Muscle layer of colon (tissue), 2 donors: ENCODE measurements around the gene PSMG1.

Source experiments
- H3K27ac ChIP-seq: one replicate; pipeline ENCODE4 v1.7.0; 2013; ENCODE audit warnings: low read depth, mild to moderate bottlenecking, low read length, moderate library complexity
- H3K27me3 ChIP-seq, 2 donors: one replicate each; pipeline ENCODE4 v1.7.0; 2013; ENCODE audit warnings: low read length in 2 of 2, mild to moderate bottlenecking in 2 of 2; ENCODE audit not compliant: insufficient read depth in 2 of 2, control insufficient read depth in 1 of 2
- H3K36me3 ChIP-seq: one replicate; pipeline ENCODE4 v1.7.0; 2013; ENCODE audit warnings: mild to moderate bottlenecking, low read length; ENCODE audit not compliant: insufficient read depth
- H3K4me1 ChIP-seq: one replicate; pipeline ENCODE4 v1.7.0; 2013; ENCODE audit warnings: mild to moderate bottlenecking, low read length; ENCODE audit not compliant: insufficient read depth
- H3K4me3 ChIP-seq, 2 donors: one replicate each; pipeline ENCODE4 v1.7.0; 2013; ENCODE audit warnings: low read length in 2 of 2, low read depth in 1 of 2, mild to moderate bottlenecking in 1 of 2, moderate library complexity in 1 of 2
- H3K9ac ChIP-seq: one replicate; pipeline ENCODE4 v1.7.0; 2013; ENCODE audit warnings: low read length
- H3K9me3 ChIP-seq: one replicate; pipeline ENCODE4 v1.7.0; 2013; ENCODE audit warnings: mild to moderate bottlenecking, low read length
- donor health status: abdominal sarcoma.
- donor health status: Adenocarcinoma of cecum.

PSMG1 gene

GRCh38 chr21:39132248-39132647 lies 51.0 kb downstream of the PSMG1 start:
- Histone ChIP-seq H3K9me3 (no peaks in the 10 kb centered on the region), H3K36me3 (no peaks in the 10 kb centered on the region), H3K9ac (no peak overlapping the region), H3K27ac (no peak overlapping the region), H3K4me3 (no peak overlapping the region), H3K4me1 (no peaks in the 10 kb centered on the region), H3K27me3 (no peaks in the 10 kb centered on the region)

- Histone ChIP-seq H3K27me3 (no peaks in the 10 kb centered on the region), H3K4me1 (no peaks in the 10 kb centered on the region), H3K36me3 (no peaks in the 10 kb centered on the region), H3K27ac (no peak overlapping the region), H3K9me3 (no peaks in the 10 kb centered on the region), H3K4me3 (no peak overlapping the region), H3K9ac (no peak overlapping the region)
Measured at GRCh38 chr21:39131791-39132190, 51.5 kb downstream of the PSMG1 start.

- Histone ChIP-seq H3K9ac (no peak overlapping the region), H3K27me3 (no peaks in the 10 kb centered on the region), H3K27ac (no peak overlapping the region), H3K4me1 (peaks cover 12% of the 10 kb centered on the region), H3K4me3 (no peak overlapping the region), H3K9me3 (no peaks in the 10 kb centered on the region), H3K36me3 (no peaks in the 10 kb centered on the region)
Measured at GRCh38 chr21:39127506-39127905, 55.7 kb downstream of the PSMG1 start.

GRCh38 chr21:39126486-39126806 lies 56.8 kb downstream of the PSMG1 start:
- H3K9me3 ChIP-seq: no peaks in the 10 kb centered on the region
- no peak overlapping the region for H3K9ac ChIP-seq

GRCh38 chr21:39125752-39126485 lies 57.3 kb downstream of the PSMG1 start:
- peaks cover 12% of the 10 kb centered on the region for H3K4me1 ChIP-seq
- no peaks in the 10 kb centered on the region for H3K36me3 ChIP-seq
- no peak overlapping the region for H3K4me3 ChIP-seq
- no peaks in the 10 kb centered on the region for H3K27me3 ChIP-seq
- H3K9ac ChIP-seq: no peak overlapping the region
- H3K9me3 ChIP-seq: no peaks in the 10 kb centered on the region
- H3K27ac ChIP-seq: no peak overlapping the region

More at GRCh38 chr21:39126486-39126806, 56.8 kb downstream of the PSMG1 start:
- no peaks in the 10 kb centered on the region for H3K27me3 ChIP-seq
- no peaks in the 10 kb centered on the region for H3K36me3 ChIP-seq
- H3K27ac ChIP-seq: no peak overlapping the region
- no peak overlapping the region for H3K4me3 ChIP-seq
- peaks cover 12% of the 10 kb centered on the region for H3K4me1 ChIP-seq
